SK-N-SH (cell line): ENCODE data around the gene UVRAG. TPM values are rescaled to one million over a fixed set of nuclear protein-coding genes. Genes with fewer than 3 reads are reported as not detected.

Source experiments
- CTCF ChIA-PET: fragments of 300-600, 350-600 bp; formaldehyde crosslinking; extraction: SDS; loops from one replicate; lab custom pipeline; 2021; lab: Yijun Ruan, JAX
- POLR2A ChIA-PET: fragments of 350-600 bp; sonication (Branson Sonifier 250); formaldehyde crosslinking; extraction: SDS; loops from one replicate; lab custom pipeline; 2020; ENCODE audit warnings: antibody characterized with exemption, inconsistent platforms; lab: Yijun Ruan, JAX
- DNase-seq: peaks from one replicate; pipeline ENCODE4 v3.0.0; 2012
- H2AFZ ChIP-seq: fragments of 200-600 bp; sonication (generic); 2 replicates; pipeline ENCODE4 v1.8.1; 2016; ENCODE audit warnings: antibody characterized with exemption, mild to moderate bottlenecking, low read depth
- H3F3A ChIP-seq: fragments of 200-600 bp; sonication (generic); replicated peaks from 2 replicates; pipeline ENCODE3; 2016; ENCODE audit warnings: antibody characterized with exemption, mild to moderate bottlenecking; ENCODE audit not compliant: insufficient read depth
- H3K27ac ChIP-seq, 2 experiments: fragments of 200-500 bp in 1 of 2; fragments of 200-600 bp in 1 of 2; sonication (Bioruptor generic) in 1 of 2; sonication (generic), shearing (Covaris generic) in 1 of 2; 2 replicates each; pipeline versions ENCODE4 v1.5.1 to v1.6.1; 2014 to 2016; ENCODE audit warnings: low read depth in 2 of 2, inconsistent platforms in 1 of 2, low read length in 1 of 2, mild to moderate bottlenecking in 1 of 2, mixed read lengths in 1 of 2
- H3K27me3 ChIP-seq: fragments of 200-600 bp; sonication (generic), shearing (Covaris generic); 2 replicates; pipeline ENCODE4 v1.6.1; 2016; ENCODE audit warnings: mixed run types; ENCODE audit not compliant: insufficient read depth
- H3K36me3 ChIP-seq, 2 experiments: fragments of 200-500 bp in 1 of 2; fragments of 200-600 bp in 1 of 2; sonication (Bioruptor generic) in 1 of 2; sonication (generic) in 1 of 2; replicated peaks in 1 of 2; 2 replicates each; pipeline versions ENCODE3 to v1.5.1; 2014 to 2016; ENCODE audit warnings: low read length in 1 of 2, mild to moderate bottlenecking in 1 of 2; ENCODE audit not compliant: insufficient read depth in 2 of 2, control insufficient read depth in 1 of 2
- H3K4me1 ChIP-seq, 2 experiments: fragments of 200-500 bp in 1 of 2; fragments of 200-600 bp in 1 of 2; sonication (Bioruptor generic) in 1 of 2; sonication (generic), shearing (Covaris generic) in 1 of 2; 2 replicates each; pipeline versions ENCODE4 v1.5.1 to v1.6.1; 2014 to 2016; ENCODE audit warnings: low read depth in 1 of 2, low read length in 1 of 2, mixed run types in 1 of 2; ENCODE audit not compliant: insufficient read depth in 2 of 2, control insufficient read depth in 1 of 2
- H3K4me2 ChIP-seq: fragments of 200-600 bp; sonication (generic), shearing (Covaris generic); 2 replicates; pipeline ENCODE4 v1.6.1; 2017; ENCODE audit warnings: mixed run types
- H3K4me3 ChIP-seq, 2 experiments: fragments of 200-500 bp in 1 of 2; fragments of 200-600 bp in 1 of 2; sonication (Bioruptor generic) in 1 of 2; sonication (generic), shearing (Covaris generic) in 1 of 2; 2 replicates each; pipeline versions ENCODE4 v1.5.1 to v1.8.1; 2014 to 2016; ENCODE audit warnings: low read depth in 2 of 2, inconsistent platforms in 1 of 2, low read length in 1 of 2, mild to moderate bottlenecking in 1 of 2, mixed read lengths in 1 of 2, moderate library complexity in 1 of 2
- H3K79me2 ChIP-seq: fragments of 200-600 bp; sonication (generic); 2 replicates; pipeline ENCODE4 v1.8.1; 2017; ENCODE audit warnings: mild to moderate bottlenecking; ENCODE audit not compliant: insufficient read depth
- H3K9ac ChIP-seq: fragments of 200-600 bp; sonication (generic); 2 replicates; pipeline ENCODE4 v1.6.1; 2017; ENCODE audit warnings: mixed run types
- H3K9me2 ChIP-seq: fragments of 200-600 bp; sonication (generic); 2 replicates; pipeline ENCODE4 v1.6.1; 2017; ENCODE audit warnings: mixed run types
- H3K9me3 ChIP-seq: fragments of 200-600 bp; sonication (generic); 2 replicates; pipeline ENCODE4 v1.6.1; 2017; ENCODE audit warnings: mixed run types, mild to moderate bottlenecking, moderate library complexity
- H4K20me1 ChIP-seq: fragments of 200-600 bp; sonication (generic); 2 replicates; pipeline ENCODE4 v1.6.1; 2017; ENCODE audit warnings: mild to moderate bottlenecking, mixed run types; ENCODE audit not compliant: insufficient read depth
- CHD2 ChIP-seq: fragments of 150-350 bp; IDR thresholded peaks from 2 replicates; pipeline ENCODE4 v1.6.1; 2018; ENCODE audit warnings: low read length; ENCODE audit not compliant: partially characterized antibody
- EP300 ChIP-seq, 2 experiments: IDR thresholded peaks; 2 replicates each; pipeline versions ENCODE4 v1.4.0 to v1.6.1; 2012; ENCODE audit warnings: borderline replicate concordance in 1 of 2, low read depth in 1 of 2, low read length in 1 of 2
- GABPA ChIP-seq: IDR thresholded peaks from 2 replicates; pipeline ENCODE4 v1.4.0; 2012; ENCODE audit warnings: low read depth, mild to moderate bottlenecking
- IRF3 ChIP-seq: fragments of 150-350 bp; IDR thresholded peaks from 2 replicates; pipeline ENCODE4 v1.6.1; 2016; ENCODE audit warnings: mild to moderate bottlenecking, low read depth, low read length
- JUND ChIP-seq: IDR thresholded peaks from 2 replicates; pipeline ENCODE4 v1.4.0; 2012
- NFIC ChIP-seq: IDR thresholded peaks from 2 replicates; pipeline ENCODE4 v1.4.0; 2012; ENCODE audit warnings: borderline replicate concordance
- RCOR1 ChIP-seq: fragments of 150-350 bp; IDR thresholded peaks from 2 replicates; pipeline ENCODE4 v1.6.1; 2017; ENCODE audit warnings: antibody characterized with exemption, low read length
- RFX5 ChIP-seq: IDR thresholded peaks from 2 replicates; pipeline ENCODE4 v1.6.1; 2012; ENCODE audit warnings: mild to moderate bottlenecking, improper control_type of control experiment, low read length
- SMC3 ChIP-seq: IDR thresholded peaks from 2 replicates; pipeline ENCODE4 v1.6.1; 2012; ENCODE audit warnings: low read depth, low read length, improper control_type of control experiment
- TAF1 ChIP-seq: IDR thresholded peaks from 2 replicates; pipeline ENCODE4 v1.6.1; 2012; ENCODE audit warnings: low read depth, mild to moderate bottlenecking, low read length, moderate library complexity, borderline replicate concordance
- USF2 ChIP-seq: fragments of 150-350 bp; IDR thresholded peaks from 2 replicates; pipeline ENCODE4 v1.6.1; 2017; ENCODE audit warnings: antibody characterized with exemption, low read length, low read depth, borderline replicate concordance
- ZBTB33 ChIP-seq: IDR thresholded peaks from 2 replicates; pipeline ENCODE4 v1.4.0; 2012; ENCODE audit warnings: low read depth, borderline replicate concordance
- WGBS: methylation state at CpG from one replicate; pipeline ENCODE4 v1.1.6; 2017; ENCODE audit warnings: low lambda C conversion rate; 5-methylcytosine and 5-hydroxymethylcytosine counted together
- polyA plus RNA-seq, 3 experiments: library from polyadenylated mRNA; depleted of rRNA; stranded (reverse); fragments of >200 nt; gene quantifications; 2 replicates each; pipeline ENCODE4 v1.2.3, GENCODE V29; 2012

Gene UVRAG
- polyA plus RNA-seq, 1 of the 3 experiments (the other 2 are of a cell fraction), result 5.8 TPM

- no peak for TF ChIP-seq RCOR1
- TF ChIP-seq IRF3, result no peak
- no peak for TF ChIP-seq EP300 (IDR thresholded peaks at IDR 0.05; ENCODE audit: borderline replicate concordance in 1 of 2, low read depth in 1 of 2, low read length in 1 of 2)
- ChIA-PET POLR2A (no interaction called here), CTCF (interaction anchor here (1.3 to 5.0 kb wide), 4 partner anchors 14 to 94 kb away, joined by 3 to 115 read pairs (median 6); no protein-coding TSS in a partner anchor)
- Histone ChIP-seq H3K27ac (no peak overlapping the region), H3K4me3 (no peak overlapping the region), H3K79me2 (no peaks in the 10 kb centered on the region), H3K4me2 (no peak overlapping the region), H3K36me3 (no peaks in the 10 kb centered on the region), H4K20me1 (no peaks in the 10 kb centered on the region), H3K27me3 (no peaks in the 10 kb centered on the region), H3K4me1 (no peaks in the 10 kb centered on the region; a peak in 1 of 4 replicates), H3K9me2 (no peaks in the 10 kb centered on the region), H3K9me3 (no peaks in the 10 kb centered on the region), H3F3A (no peaks in the 10 kb centered on the region), H3K9ac (no peak overlapping the region), H2AFZ (no peak overlapping the region)
- WGBS, result 82% methylated on average over 6 of the region's 6 CpGs
- no peak for DNase-seq
Observed at GRCh38 chr11:75800728-75801361, 14.2 kb upstream of the UVRAG start.

GRCh38 chr11:75801362-75802020 lies 13.5 kb upstream of the UVRAG start:
- ChIA-PET POLR2A (interaction anchor here (0.9 kb wide), 1 partner anchor 12 kb away, joined by 8 read pairs; no protein-coding TSS in a partner anchor), CTCF (interaction anchor here (1.3 to 5.0 kb wide), 10 partner anchors 12 to 516 kb away, joined by 3 to 115 read pairs (median 8); partner anchors contain the start of gene UVRAG)
- H3K4me2 ChIP-seq, result no peak overlapping the region
- 86% methylated on average over 6 of the region's 9 CpGs for WGBS
- no peak overlapping the region for H3K27ac ChIP-seq
- no peak for DNase-seq
- H4K20me1 ChIP-seq, result no peaks in the 10 kb centered on the region
- no peaks in the 10 kb centered on the region for H3K27me3 ChIP-seq
- H3K9me2 ChIP-seq, result no peaks in the 10 kb centered on the region
- H3K4me3 ChIP-seq, result no peak overlapping the region
- TF ChIP-seq ZBTB33, result no peak
- no peak for TF ChIP-seq JUND
- TF ChIP-seq SMC3, result no peak
- TF ChIP-seq GABPA, result no peak
- TF ChIP-seq RFX5, result no peak
- TF ChIP-seq TAF1, result no peak
- TF ChIP-seq USF2, result no peak
- no peak for TF ChIP-seq CHD2
- TF ChIP-seq EP300 (IDR thresholded peaks at IDR 0.05; ENCODE audit: borderline replicate concordance in 1 of 2, low read depth in 1 of 2, low read length in 1 of 2), result no peak
- no peak for TF ChIP-seq NFIC
- no peaks in the 10 kb centered on the region for H3K9me3 ChIP-seq
- H3K9ac ChIP-seq, result no peak overlapping the region
- H2AFZ ChIP-seq, result no peak overlapping the region
- no peaks in the 10 kb centered on the region for H3K36me3 ChIP-seq
- no peaks in the 10 kb centered on the region for H3K79me2 ChIP-seq
- H3K4me1 ChIP-seq, result no peaks in the 10 kb centered on the region; a peak in 1 of 4 replicates
- no peaks in the 10 kb centered on the region for H3F3A ChIP-seq
